Embryonic facial prominence (tissue), 1 donor: ENCODE data around the gene ABTB2.

Source experiments
- DNase-seq: peaks from one replicate; pipeline ENCODE4 v3.0.0-alpha.2; 2016; ENCODE audit errors: extremely low spot score

ABTB2 gene

GRCh38 chr11:34315394-34315793 lies 42.4 kb downstream of the ABTB2 start:
- no peak for DNase-seq

GRCh38 chr11:34314936-34315335 lies 42.9 kb downstream of the ABTB2 start:
- DNase-seq, result no peak

- DNase-seq, result no peak
These were observed 43.6 kb downstream of the ABTB2 start for GRCh38 chr11:34314176-34314575.

- no peak for DNase-seq
These were observed 44.7 kb downstream of the ABTB2 start for GRCh38 chr11:34313099-34313517.

GRCh38 chr11:34311126-34311525 lies 46.7 kb downstream of the ABTB2 start:
- DNase-seq, result no peak

- DNase-seq, result no peak
These were observed 47.8 kb downstream of the ABTB2 start for GRCh38 chr11:34309965-34310364.

- DNase-seq, result no peak
These were observed 48.8 kb downstream of the ABTB2 start for GRCh38 chr11:34308913-34309585.

- DNase-seq, result no peak
These were observed 49.5 kb downstream of the ABTB2 start for GRCh38 chr11:34308049-34308912.

- no peak for DNase-seq
These were observed 52.0 kb downstream of the ABTB2 start for GRCh38 chr11:34305780-34306179.

- DNase-seq, result no peak
These were observed 52.6 kb downstream of the ABTB2 start for GRCh38 chr11:34305193-34305592.

- DNase-seq, result no peak
These were observed 54.7 kb downstream of the ABTB2 start for GRCh38 chr11:34303028-34303570.

- DNase-seq, result no peak
These were observed 55.5 kb downstream of the ABTB2 start for GRCh38 chr11:34302046-34302921.

GRCh38 chr11:34300926-34301295 lies 56.9 kb downstream of the ABTB2 start:
- no peak for DNase-seq

- no peak for DNase-seq
These were observed 57.5 kb downstream of the ABTB2 start for GRCh38 chr11:34300026-34300925.

- no peak for DNase-seq
These were observed 58.4 kb downstream of the ABTB2 start for GRCh38 chr11:34299284-34299972.

- no peak for DNase-seq
These were observed 58.9 kb downstream of the ABTB2 start for GRCh38 chr11:34298871-34299270.

- DNase-seq, result no peak
These were observed 61.4 kb downstream of the ABTB2 start for GRCh38 chr11:34296412-34296811.

- no peak for DNase-seq
These were observed 65.3 kb downstream of the ABTB2 start for GRCh38 chr11:34292546-34292945.

- no peak for DNase-seq
These were observed 65.7 kb downstream of the ABTB2 start for GRCh38 chr11:34292111-34292510.

- DNase-seq, result no peak
These were observed 66.9 kb downstream of the ABTB2 start for GRCh38 chr11:34290926-34291325.
